HL-60 (cell line): ENCODE data around the gene SLC43A1.

ENCODE experiments used
- CTCF ChIP-seq: IDR thresholded peaks from one replicate; pipeline ENCODE4 v1.5.1; 2011; ENCODE audit warnings: low read length, control low read depth, inconsistent platforms; ENCODE audit not compliant: insufficient read depth
- REST ChIP-seq: IDR thresholded peaks from 2 replicates; pipeline ENCODE4 v1.6.1; 2012; ENCODE audit warnings: low read depth; ENCODE audit not compliant: insufficient replicate concordance

- TF ChIP-seq CTCF (no peak), REST (no peak)
Measured at GRCh38 chr11:57504511-57504910, 11.0 kb downstream of the SLC43A1 start.
